ENCODE data around the gene GBGT1.
A peak's percentile ranks its signal among the peaks of the same experiment; 100 is the strongest.
"Not testable (repeated sequence)": the region's sequence is repeated elsewhere in the genome, so short reads cannot be mapped to it uniquely, and the experiment has no call there.

The GBGT1 gene

DNA sequence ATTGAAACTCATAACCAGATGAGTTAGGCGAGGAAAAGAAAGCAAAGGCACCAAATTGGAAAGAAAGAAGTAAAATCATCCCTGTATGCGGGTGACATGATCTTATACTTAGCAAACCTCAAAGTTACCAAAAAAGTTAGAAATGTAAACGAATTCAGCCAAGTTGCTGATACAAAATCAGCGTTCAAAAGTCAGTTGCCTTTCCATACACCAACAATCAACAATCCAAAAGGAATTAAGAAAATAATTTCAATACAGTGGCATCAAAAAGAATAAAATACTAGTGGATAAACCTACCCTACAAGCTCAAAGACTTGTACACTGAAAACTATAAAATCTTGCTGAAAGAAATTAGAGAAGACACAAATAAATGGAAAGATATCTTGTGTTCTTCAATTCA lies 30.9 kb upstream of the GBGT1 start:
- DNase-seq = no peak

DNA sequence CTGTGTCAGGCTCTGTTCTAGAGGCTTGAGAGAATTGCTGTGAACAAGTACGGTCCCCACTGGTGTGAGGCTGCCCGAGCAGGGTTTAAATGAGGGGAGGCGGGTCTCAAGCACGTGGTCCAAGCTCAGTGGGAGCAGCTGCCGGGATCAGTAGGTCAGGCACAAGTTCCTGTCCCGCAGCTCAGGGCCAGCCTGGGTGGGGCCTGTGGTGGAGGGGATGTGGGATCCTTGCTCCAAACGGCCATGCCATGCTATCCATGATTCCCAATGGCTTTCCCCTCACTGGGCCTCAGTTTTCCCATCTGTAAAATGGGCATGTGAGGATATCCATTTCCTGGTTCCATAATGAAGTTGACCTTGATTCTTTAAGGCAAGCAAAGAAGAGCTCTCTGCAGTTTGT lies 28.3 kb upstream of the GBGT1 start:
- no peak for DNase-seq

- no peak for DNase-seq
These were observed 26.1 kb upstream of the GBGT1 start for GRCh38 chr9:133189826-133190225.

GRCh38 chr9:133188843-133189180 lies 25.1 kb upstream of the GBGT1 start:
- no peak for DNase-seq

DNA sequence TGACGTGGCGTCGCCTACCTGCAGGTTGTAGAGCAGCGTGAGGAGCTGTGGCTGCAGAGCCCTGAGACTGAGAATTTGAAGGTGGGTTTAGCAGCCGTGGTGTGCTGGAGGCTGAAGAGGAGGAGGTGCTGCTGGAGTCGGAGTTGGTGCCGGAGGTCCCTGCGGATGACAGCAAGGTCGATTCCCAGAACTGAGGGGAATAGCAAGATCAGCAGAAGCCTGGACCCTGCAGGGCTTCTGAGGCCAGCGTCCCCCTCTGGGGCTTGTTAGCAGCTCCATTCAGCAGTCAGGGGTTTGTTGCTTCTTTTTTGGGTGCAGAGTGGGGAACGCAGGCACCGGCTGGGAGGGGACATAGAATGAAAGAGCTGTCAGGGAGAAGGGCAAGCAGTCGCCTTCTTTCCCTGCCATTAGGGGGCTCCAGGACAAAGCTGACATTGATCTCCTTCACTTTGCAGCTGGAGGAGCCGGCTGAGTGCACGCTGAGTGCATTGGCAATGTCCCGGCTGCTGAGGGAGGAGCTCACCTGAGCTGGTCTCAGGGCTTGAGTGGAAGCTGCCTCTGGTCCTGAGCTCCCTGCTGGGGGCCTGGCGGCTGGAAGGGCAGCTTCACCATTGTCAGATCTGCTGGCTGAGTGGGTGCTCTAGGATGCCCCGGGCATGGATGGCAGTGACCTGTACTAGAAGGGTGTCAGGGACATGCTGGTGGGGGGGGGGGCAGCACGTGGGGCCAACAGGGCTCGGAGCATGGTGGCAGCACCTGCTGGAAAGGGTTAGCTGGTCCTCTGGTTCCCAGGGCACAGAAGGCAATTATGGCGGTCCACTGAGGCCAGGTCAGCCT lies 24.5 kb upstream of the GBGT1 start:
- no peak for DNase-seq

DNA sequence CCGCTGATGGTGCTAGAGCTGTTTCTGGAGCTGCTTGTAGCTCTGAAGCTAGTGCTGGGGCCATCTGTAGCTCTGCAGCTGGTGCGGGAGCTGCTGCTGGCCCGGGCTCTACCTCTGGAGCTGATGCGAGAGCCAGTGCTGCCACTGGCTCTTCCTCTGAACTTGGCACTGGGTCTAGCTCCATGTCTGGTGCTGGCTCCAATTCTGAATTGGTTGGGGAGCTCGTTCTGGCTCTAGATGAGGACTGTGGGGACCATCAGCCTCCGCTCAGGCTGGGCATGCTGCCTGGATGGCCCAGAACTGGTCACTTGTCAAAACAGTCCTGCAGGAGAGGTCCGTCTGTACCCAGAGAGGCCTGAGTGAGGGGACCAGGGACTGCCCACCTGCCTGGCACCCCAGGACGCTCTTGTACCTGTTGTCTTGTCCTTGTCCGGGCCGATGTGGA lies 23.9 kb upstream of the GBGT1 start:
- no peak for DNase-seq

DNA sequence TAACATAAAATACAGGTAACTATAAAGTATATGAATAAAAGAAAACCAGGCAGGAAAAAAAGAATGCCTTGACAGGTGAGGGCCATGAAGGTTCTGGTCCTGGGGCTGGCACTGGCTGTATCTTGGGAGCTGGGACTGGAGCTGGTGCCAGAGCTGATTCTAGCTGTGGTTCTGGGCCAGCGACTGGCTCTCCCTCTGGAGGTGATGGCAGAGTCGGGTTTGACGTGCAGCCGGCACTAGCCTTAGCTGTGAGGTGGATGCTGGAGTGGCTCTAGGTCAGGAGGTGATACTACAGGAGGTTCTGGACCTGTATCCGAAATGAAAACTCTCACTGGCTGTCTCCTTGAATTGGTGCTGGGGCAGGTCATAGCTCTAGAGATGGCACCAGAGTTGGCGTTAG lies 23.0 kb upstream of the GBGT1 start:
- DNase-seq = no peak

DNA sequence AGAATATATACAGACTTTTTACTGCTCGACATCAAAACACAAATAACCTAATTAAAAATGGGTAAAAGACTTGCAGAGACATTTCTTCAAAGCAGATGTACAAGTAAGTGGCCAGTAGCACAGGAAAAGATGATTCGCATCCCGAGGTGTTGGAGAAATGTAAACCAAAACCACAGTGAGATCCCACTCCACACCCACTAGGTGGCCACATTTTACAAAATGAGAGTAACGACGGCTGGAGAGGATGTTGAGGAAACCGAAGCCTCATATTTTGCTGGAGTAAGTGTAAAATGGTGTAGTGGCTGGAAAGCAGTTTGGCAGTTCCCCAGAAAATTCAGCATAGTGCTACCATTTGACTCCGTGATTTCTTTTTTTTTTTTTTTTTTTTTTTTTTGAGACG lies 21.3 kb upstream of the GBGT1 start:
- DNase-seq = peak in 3 of 6 experiments; percentile 17 to 42 (median 41)

DNA sequence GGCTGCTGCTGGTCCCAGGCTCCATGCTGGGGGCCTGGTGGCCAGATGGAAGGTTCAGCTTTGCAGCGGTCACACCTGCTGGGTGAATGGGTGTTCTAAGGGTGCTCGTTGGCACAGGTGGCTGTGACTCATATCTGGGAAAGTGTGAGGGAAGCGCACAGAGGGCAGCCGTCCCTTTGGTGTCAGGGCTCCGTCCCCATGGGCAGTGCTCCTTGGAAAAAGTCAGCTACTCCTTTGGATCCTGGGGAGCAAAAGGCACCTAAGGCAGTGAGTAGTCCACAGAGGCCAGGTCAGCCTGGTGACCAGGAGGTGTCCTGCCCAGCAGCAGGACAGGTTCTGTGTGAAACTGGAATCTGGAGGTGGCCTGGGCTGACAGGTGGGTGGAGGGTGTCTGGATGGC lies 18.4 kb upstream of the GBGT1 start:
- DNase-seq = no peak

DNA sequence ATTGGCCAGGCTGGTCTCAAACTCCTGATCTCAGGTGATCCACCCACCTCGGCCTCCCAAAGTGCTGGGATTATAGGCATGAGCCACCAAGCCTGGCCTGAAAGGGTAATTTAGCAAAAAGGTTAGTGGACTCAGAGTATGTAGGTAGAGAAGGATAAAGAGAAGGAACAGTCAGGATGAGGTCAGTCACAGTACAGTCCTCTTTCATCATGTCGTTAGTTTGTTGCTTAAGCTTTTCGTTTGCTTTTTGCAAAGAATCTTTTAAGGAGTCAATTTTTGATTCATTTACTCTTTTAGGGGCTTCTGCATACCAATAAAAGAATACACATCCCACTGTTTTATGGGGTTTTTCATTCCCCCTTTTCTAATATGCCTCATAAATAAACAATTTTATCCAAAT lies 17.8 kb upstream of the GBGT1 start:
- no peak for DNase-seq

DNA sequence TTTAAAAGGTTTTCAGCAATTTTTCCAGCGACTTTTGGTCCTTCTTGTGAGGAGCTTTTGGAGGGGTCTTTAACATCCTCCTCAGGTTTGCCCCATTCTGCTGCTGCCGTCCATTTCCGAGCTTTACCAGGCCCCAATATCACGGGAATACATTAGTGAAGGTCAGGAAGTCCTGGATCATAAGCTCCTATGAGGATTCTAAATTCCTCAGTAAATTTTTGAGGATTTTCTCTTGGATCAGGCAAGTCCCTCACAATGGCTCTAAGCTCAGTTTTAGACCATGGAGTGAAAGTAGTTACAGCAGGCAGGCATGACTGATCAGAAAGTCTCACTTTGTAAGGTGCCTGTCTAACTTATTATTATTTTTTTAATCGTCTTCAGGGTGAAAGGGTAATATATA lies 17.2 kb upstream of the GBGT1 start:
- no peak for DNase-seq

DNA sequence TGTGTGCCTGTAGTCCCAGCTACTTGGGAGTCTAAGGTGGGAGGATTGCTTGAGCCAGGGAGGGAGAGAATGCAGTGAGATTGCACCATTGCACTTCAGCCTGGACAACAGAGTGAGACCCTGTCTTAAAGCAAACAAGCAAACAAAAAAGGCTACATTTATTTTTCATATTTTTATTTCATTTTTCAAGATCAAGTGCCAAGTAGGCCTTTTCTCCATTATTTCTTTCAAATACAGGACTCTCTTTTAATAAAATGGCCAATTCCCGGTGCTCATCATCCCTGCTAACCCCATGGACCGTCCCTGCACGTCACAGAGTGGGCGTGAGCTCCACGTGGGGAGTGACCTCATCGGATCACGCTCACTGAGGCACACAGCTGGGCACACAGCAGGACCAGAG lies 9.3 kb upstream of the GBGT1 start:
- no peak for DNase-seq

GRCh38 chr9:133171161-133171961 lies 7.6 kb upstream of the GBGT1 start:
- no peak for DNase-seq

DNA sequence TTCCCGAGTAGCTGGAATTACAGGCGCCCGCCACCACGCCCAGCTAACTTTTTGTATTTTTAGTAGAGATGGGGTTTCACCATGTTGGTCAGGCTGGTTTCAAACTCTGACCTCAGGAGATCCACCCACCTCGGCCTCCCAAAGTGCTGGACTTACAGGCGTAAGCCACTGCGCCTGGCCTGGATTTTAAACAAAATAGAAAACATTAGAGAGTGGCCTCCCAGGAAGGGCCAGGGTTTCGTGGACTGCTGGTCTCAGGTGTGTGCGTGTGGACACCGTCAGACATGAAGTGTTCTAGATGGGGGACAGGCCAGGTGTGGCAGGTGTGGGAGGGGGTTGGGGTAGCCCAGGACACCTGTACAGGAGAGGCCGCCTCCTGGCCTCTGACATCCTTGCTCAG lies 7.0 kb upstream of the GBGT1 start:
- no peak for DNase-seq

GRCh38 chr9:133169687-133170086 lies 6.0 kb upstream of the GBGT1 start:
- DNase-seq = not testable (repeated sequence)

DNA sequence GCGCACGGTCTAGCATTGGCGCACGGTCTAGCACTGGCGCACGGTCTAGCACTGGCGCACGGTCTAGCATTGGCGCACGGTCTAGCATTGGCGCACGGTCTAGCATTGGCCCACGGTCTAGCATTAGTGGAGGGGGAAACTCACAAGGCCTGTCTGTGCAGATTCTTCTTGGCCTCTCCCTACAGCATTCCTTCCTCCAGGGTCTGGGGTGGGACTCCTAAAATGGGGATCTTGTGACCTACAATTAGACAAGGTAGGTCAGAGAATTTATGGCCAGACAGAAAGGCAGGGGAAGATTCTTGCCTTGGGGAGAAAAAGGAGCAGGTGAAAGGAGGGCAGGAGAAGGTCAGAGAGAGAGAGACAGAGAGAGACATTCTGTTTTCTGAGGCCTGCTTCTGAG lies 5.4 kb upstream of the GBGT1 start:
- DNase-seq = no peak

DNA sequence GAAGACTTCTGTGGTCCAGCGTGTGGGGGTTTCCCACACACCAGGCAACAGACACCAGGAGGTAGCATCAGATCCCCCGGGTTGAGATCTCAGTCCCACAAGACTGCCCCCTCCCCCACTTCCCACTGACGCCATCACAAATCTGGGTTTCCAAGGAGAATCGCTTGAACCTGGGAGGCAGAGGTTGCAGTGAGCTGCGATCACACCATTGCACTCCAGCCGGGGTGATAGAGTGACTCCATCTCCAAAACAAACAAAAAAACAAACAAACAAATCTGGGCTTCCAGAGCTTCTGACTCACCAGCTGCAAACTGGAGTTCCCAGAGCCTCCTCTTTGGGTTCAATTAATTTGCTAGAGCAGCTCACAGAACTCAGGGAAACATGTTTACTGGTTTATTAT lies 4.7 kb upstream of the GBGT1 start:
- DNase-seq = no peak

DNA sequence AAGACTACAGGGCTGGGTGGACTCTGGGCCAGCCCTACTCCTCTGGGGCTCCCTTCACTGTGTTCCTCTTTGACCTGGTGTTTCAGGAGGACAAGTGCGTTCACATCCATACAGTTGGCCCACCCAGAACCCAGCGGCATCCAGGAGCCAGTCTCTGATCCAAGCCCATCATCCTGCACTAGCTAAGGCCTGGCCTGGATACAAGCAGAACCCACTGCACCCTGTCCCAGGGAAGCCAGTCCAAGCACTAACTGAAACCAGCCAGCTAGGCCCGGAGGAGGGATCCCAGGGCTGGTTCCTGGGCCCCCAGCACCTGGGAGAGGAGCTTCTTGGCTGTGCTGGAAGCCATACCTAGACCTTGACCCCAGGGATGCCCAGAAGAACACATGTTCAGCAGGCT lies 4.1 kb upstream of the GBGT1 start:
- no peak for DNase-seq

DNA sequence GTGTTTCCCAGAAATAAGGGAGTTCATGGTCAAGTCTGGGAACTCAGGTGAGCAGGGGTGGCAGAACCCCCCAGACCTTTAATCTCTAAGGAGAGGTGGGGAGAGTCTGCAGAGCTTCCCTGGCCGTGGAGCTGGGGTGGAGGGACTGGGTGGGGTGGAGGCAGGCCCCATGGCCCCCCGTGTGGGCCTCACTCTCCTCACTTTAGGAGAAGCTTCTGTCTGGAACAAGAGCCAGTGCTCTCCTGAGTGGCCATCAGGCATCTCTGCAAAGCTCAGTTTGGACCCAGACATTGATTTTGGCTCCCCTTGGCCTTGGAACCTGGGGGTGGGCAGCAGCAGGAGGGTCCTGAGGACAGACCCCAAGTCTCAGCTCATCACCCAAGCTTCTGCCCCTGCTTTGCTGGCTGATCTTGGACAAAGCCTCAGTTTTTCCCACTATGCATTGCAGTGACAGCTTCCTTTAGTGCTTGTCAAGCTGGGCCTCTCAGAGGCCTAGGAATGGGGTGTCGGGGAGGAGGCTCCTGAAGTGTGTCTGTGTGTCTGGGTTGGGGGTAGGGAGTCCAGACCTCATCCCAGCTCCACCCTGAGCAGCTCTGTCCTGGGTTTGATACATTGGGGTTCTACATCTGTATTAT lies 3.5 kb upstream of the GBGT1 start:
- no peak for DNase-seq

DNA sequence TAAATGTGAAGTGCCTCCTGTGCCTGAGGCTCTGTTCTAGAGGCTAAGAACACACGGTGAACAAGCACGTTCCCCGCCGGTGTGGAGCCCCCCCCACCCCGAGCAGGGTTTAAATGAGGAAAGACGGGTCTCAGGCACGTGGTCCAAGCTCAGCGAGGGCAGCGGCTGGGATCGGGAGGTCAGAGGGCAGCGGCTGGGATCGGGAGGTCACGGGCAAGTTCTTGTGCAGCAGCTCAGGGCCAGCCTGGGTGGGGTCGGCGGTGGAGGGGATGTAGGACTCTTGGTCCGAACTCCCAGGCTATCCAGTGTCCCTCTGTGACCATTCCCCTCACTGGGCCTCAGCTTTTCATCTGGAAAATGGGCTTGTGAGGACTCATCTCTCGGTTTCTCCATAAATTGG lies 2.7 kb upstream of the GBGT1 start:
- no peak for DNase-seq

- DNase-seq = no peak
These were observed 1.7 kb upstream of the GBGT1 start for GRCh38 chr9:133165452-133165730.

DNA sequence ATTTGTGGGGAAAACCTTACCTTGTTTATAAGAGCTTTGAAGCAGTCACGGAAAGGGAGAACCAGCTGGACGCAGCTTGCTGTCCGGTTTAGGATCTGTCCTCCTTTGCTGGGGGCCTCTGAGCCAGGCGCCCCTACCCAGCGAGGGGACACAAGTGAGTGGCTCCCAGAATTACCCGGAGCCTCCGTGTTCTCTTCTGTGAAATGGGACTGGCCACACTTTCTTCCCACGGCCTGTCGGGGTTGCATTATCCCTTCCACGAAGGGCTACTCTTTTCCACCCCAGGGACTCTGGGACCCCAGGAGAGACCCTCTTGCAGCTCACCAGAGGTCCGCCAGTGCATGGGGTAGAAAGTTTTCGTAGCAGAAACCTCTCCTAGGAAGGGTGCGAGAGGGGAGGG lies 477 bp upstream of the GBGT1 start:
- no peak for DNase-seq

DNA sequence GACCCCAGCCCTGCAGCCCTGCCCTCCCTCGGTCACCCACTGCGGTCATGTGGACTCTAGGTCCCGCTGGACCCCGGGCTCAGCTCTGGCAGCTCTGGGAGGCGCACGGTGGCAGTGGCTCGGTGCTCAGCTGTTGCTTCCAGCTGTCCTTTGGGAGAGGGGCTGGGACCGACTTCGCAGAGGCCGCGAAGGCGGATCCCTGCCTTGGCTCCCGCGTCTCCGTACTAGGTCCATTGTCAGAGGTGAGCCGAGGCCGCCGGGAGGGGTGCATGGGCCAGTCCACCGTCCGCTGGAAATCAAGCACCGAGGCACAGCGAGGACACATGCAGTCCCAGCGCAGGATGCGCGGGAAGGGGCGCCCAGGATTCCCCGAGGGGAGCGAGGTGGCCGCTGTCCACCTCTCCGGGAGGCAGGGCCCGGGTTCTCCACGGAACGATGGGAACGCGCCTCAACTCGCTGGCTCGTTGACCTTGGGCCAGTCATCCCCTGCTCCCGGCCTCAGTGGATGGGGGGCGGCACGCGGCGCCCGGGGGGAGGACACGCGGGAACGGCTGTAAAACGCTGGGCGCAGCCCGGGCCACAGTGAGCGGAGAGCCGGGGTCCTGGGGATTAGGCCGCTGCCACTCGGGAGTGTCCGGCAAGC lies 732 bp downstream of the GBGT1 start:
- no peak for DNase-seq

GRCh38 chr9:133161547-133161950 lies 2.2 kb downstream of the GBGT1 start:
- no peak for DNase-seq
